Ishikawa (cell line): ENCODE measurements around the gene MTMR11.

Experiments used
- CEBPB ChIP-seq: IDR thresholded peaks from 2 replicates; pipeline ENCODE4 v1.6.1; 2012
- CREB1 ChIP-seq: IDR thresholded peaks from 2 replicates; pipeline ENCODE4 v1.6.1; 2012; ENCODE audit warnings: low read depth
- EGR1 ChIP-seq: IDR thresholded peaks from 2 replicates; pipeline ENCODE4 v1.6.1; 2012
- EP300 ChIP-seq: IDR thresholded peaks from 2 replicates; pipeline ENCODE4 v1.6.1; 2012; ENCODE audit warnings: borderline replicate concordance
- FOXM1 ChIP-seq: IDR thresholded peaks from 2 replicates; pipeline ENCODE4 v1.6.1; 2012; ENCODE audit warnings: low read depth, borderline replicate concordance
- NFIC ChIP-seq: IDR thresholded peaks from 2 replicates; pipeline ENCODE4 v1.6.1; 2012
- RAD21 ChIP-seq: IDR thresholded peaks from 2 replicates; pipeline ENCODE4 v1.6.1; 2012; ENCODE audit warnings: low read depth
- TAF1 ChIP-seq: IDR thresholded peaks from 2 replicates; pipeline ENCODE4 v1.6.1; 2012; ENCODE audit warnings: low read depth, mild to moderate bottlenecking
- TCF12 ChIP-seq: IDR thresholded peaks from 2 replicates; pipeline ENCODE4 v1.6.1; 2012; ENCODE audit warnings: low read depth
- TEAD4 ChIP-seq: IDR thresholded peaks from 2 replicates; pipeline ENCODE4 v1.6.1; 2012
- YY1 ChIP-seq: IDR thresholded peaks from 2 replicates; pipeline ENCODE4 v1.6.1; 2012; ENCODE audit warnings: low read depth
- ZBTB7A ChIP-seq: IDR thresholded peaks from 2 replicates; pipeline ENCODE4 v1.6.1; 2012; ENCODE audit warnings: low read depth
- TF ChIP-seq, protein P1 (sequence below): IDR thresholded peaks from 2 replicates; pipeline ENCODE4 v1.6.1; 2012
- TF ChIP-seq, protein P2 (sequence below): IDR thresholded peaks from 2 replicates; pipeline ENCODE4 v1.6.1; 2012
- TF ChIP-seq, protein P3 (sequence below): IDR thresholded peaks from 2 replicates; pipeline ENCODE4 v1.6.1; 2012; ENCODE audit warnings: low read depth, mild to moderate bottlenecking

The MTMR11 gene

DNA sequence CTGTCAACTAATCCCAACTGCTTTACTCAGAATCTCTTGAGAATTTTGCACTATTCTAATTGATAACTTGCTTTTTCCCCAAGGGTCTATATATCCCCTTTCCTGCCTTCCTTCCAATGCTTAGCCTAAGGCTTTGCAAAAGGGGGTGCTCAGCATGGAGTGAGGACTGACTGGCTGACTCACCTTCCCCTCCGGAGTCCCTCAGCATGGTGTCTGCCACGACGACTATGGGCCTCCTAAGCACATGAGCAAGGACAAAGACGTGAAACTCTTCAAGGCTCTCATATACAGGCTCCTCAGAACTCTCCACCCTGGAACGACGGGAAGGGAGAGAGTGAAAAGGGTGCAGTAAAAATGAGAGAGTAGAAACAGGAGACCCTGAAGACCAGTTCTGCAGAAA, 13.2 kb upstream of the MTMR11 start:
- TF ChIP-seq ZBTB7A, result no peak
- no peak for TF ChIP-seq NFIC
- no peak for TF ChIP-seq FOXM1
- no peak for TF ChIP-seq TAF1
- TF ChIP-seq EP300, result no peak
- TF ChIP-seq YY1, result no peak
- TF ChIP-seq, protein P1, sequence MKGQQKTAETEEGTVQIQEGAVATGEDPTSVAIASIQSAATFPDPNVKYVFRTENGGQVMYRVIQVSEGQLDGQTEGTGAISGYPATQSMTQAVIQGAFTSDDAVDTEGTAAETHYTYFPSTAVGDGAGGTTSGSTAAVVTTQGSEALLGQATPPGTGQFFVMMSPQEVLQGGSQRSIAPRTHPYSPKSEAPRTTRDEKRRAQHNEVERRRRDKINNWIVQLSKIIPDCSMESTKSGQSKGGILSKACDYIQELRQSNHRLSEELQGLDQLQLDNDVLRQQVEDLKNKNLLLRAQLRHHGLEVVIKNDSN, result no peak
- no peak for TF ChIP-seq CREB1
- no peak for TF ChIP-seq RAD21
- no peak for TF ChIP-seq TEAD4
- no peak for TF ChIP-seq CEBPB
- TF ChIP-seq TCF12, result no peak
- no peak for TF ChIP-seq EGR1
- TF ChIP-seq, protein P2, sequence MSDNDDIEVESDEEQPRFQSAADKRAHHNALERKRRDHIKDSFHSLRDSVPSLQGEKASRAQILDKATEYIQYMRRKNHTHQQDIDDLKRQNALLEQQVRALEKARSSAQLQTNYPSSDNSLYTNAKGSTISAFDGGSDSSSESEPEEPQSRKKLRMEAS, result no peak
- TF ChIP-seq, protein P3, sequence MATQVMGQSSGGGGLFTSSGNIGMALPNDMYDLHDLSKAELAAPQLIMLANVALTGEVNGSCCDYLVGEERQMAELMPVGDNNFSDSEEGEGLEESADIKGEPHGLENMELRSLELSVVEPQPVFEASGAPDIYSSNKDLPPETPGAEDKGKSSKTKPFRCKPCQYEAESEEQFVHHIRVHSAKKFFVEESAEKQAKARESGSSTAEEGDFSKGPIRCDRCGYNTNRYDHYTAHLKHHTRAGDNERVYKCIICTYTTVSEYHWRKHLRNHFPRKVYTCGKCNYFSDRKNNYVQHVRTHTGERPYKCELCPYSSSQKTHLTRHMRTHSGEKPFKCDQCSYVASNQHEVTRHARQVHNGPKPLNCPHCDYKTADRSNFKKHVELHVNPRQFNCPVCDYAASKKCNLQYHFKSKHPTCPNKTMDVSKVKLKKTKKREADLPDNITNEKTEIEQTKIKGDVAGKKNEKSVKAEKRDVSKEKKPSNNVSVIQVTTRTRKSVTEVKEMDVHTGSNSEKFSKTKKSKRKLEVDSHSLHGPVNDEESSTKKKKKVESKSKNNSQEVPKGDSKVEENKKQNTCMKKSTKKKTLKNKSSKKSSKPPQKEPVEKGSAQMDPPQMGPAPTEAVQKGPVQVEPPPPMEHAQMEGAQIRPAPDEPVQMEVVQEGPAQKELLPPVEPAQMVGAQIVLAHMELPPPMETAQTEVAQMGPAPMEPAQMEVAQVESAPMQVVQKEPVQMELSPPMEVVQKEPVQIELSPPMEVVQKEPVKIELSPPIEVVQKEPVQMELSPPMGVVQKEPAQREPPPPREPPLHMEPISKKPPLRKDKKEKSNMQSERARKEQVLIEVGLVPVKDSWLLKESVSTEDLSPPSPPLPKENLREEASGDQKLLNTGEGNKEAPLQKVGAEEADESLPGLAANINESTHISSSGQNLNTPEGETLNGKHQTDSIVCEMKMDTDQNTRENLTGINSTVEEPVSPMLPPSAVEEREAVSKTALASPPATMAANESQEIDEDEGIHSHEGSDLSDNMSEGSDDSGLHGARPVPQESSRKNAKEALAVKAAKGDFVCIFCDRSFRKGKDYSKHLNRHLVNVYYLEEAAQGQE, result no peak

DNA sequence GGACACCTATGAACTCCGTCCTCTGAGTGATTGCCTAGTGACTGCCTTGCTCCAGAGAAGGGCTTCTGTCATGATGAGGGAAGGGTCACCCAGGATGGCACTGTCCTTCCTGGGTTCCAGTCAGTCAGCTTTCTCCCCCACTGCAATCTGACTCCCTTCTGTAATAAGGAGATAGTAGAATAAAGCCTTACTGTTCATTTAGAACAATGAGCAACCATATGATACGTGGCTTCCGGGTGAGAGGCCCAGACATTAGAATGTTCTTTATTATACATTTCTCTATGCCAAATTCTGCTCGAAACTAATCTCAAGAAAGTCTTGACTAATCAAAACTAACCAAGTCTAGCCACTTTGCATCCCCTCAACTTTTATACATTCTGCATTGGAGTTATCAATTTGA, 8.5 kb upstream of the MTMR11 start:
- TF ChIP-seq TEAD4 (no peak), CEBPB (no peak), NFIC (no peak), TAF1 (no peak), YY1 (no peak), FOXM1 (no peak), CREB1 (no peak), RAD21 (no peak), EGR1 (no peak)
- TF ChIP-seq, protein P2, result no peak
- TF ChIP-seq, protein P1, result no peak

DNA sequence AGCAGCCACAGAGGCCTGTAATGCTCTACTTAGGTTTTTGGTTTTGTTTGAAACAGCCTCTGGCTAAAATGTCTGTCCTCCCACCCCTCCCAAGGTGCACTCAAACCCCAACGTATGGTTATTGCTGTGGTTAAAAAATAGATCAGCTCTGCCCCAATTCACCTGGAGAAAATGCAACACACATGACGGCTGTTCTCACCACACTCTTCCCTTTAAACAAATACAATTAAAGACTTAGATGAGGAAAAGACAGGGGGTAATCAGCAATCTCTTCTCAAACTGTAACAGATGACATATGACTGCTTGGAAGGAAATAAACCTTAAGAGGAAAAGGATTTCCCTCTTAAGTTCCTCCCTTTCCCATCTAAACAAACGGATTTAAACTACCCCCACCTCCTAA, 6.2 kb upstream of the MTMR11 start:
- TF ChIP-seq RAD21 (no peak), NFIC (no peak)
- TF ChIP-seq, protein P3, result no peak

DNA sequence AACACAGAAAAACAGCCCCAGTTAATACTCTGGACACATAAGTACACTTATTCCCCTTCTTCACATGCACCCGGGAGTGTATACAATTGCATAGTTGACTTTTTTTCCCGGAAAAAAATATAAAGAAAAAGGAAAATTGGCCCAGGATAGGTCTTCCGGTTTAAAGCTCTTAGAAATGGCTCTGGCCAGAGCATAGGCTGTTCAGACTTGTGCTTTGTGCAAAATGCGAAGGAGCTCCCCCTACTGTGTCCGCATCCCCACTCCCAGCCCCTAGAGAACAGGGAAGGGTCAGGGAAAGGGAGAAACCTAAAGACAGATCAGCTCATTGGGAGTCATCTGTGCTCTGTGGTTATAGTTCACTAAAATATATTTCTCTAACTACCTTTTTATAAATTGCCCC, 5.5 kb upstream of the MTMR11 start:
- TF ChIP-seq, protein P3, result no peak
- no peak for TF ChIP-seq ZBTB7A
- no peak for TF ChIP-seq RAD21
- no peak for TF ChIP-seq NFIC
- no peak for TF ChIP-seq CEBPB
- no peak for TF ChIP-seq EGR1
- no peak for TF ChIP-seq CREB1
- TF ChIP-seq, protein P2, result no peak
- TF ChIP-seq YY1, result no peak
- TF ChIP-seq TCF12, result no peak
- no peak for TF ChIP-seq TAF1
- TF ChIP-seq, protein P1, result no peak
- TF ChIP-seq EP300, result no peak
- no peak for TF ChIP-seq FOXM1
- no peak for TF ChIP-seq TEAD4
